Measurements from ENCODE around the gene RIMS1.

RIMS1 gene

GRCh38 chr6:72390548-72390947 is 504.2 kb downstream of the RIMS1 start:
- Histone ChIP-seq H3K9me3 (ENCODE audit: low read length) (no peaks in the 10 kb centered on the region), H3K4me1 (ENCODE audit: insufficient read depth, low read length) (no peaks in the 10 kb centered on the region), H2AFZ (ENCODE audit: low read depth, low read length) (no peak overlapping the region)

GRCh38 chr6:72401865-72402264 is 515.5 kb downstream of the RIMS1 start:
- Histone ChIP-seq H2AFZ (ENCODE audit: low read depth, low read length) (no peak overlapping the region), H3K4me3 (ENCODE audit: low read length) (no peak overlapping the region), H3K36me3 (ENCODE audit: insufficient read depth, low read length) (no peaks in the 10 kb centered on the region), H3K9me3 (ENCODE audit: low read length) (no peaks in the 10 kb centered on the region), H3K27me3 (ENCODE audit: insufficient read depth, low read length) (no peaks in the 10 kb centered on the region), H3K4me1 (ENCODE audit: insufficient read depth, low read length) (no peaks in the 10 kb centered on the region)

More at GRCh38 chr6:72390548-72390947, 504.2 kb downstream of the RIMS1 start:
- no peaks in the 10 kb centered on the region for H3K27me3 ChIP-seq (ENCODE audit: insufficient read depth, low read length)
- no peaks in the 10 kb centered on the region for H3K36me3 ChIP-seq (ENCODE audit: insufficient read depth, low read length)
- H3K4me3 ChIP-seq (ENCODE audit: low read length): no peak overlapping the region

GRCh38 chr6:72403413-72403812 is 517.1 kb downstream of the RIMS1 start:
- Histone ChIP-seq H3K36me3 (ENCODE audit: insufficient read depth, low read length) (no peaks in the 10 kb centered on the region), H3K27me3 (ENCODE audit: insufficient read depth, low read length) (no peaks in the 10 kb centered on the region), H3K4me1 (ENCODE audit: insufficient read depth, low read length) (no peaks in the 10 kb centered on the region), H3K9me3 (ENCODE audit: low read length) (no peaks in the 10 kb centered on the region), H2AFZ (ENCODE audit: low read depth, low read length) (no peak overlapping the region), H3K4me3 (ENCODE audit: low read length) (no peak overlapping the region)

DNA sequence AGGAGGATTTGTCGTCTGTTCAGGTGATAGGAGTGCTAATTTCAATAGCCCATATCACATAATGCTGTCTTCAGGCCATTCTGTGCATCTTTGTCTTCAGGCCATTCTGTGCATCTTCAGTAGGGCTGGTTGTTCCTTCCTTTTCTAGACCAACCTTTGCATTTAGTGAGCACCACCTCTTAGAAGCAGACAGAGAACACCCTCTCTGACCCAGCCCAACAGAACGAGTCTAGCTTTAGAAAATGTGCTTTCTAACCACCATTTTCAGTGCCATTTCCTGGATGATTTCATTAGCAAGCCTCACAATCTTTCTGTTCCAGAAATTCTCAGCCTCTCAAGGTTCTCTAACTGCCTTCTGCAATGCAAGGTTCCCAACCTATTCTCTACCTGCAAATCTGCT is 520.2 kb downstream of the RIMS1 start:
- H3K9me3 ChIP-seq (ENCODE audit: low read length): no peaks in the 10 kb centered on the region
- H3K4me1 ChIP-seq (ENCODE audit: insufficient read depth, low read length): no peaks in the 10 kb centered on the region
- no peak overlapping the region for H2AFZ ChIP-seq (ENCODE audit: low read depth, low read length)
- H3K27me3 ChIP-seq (ENCODE audit: insufficient read depth, low read length): no peaks in the 10 kb centered on the region
- H3K4me3 ChIP-seq (ENCODE audit: low read length): no peak overlapping the region
- H3K36me3 ChIP-seq (ENCODE audit: insufficient read depth, low read length): no peaks in the 10 kb centered on the region

DNA sequence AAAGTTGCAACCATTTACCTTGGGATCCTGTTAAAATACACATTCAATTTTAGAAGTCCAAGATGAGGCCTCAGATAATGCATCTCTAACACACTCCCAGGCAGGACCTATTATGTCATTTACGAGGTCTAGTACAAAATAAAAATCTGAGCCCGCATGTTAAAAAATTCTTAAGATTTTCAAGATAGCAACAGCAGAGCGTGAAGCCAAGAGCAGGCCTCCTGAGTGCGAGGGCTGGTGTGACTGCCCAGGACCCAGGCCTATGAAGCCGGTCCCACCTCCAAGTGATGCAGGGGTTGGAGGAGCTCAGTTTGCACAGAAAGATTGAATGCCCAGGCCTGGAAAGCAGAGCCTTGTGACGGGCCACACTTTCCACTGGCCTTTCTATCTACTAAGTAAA is 524.4 kb downstream of the RIMS1 start:
- no peaks in the 10 kb centered on the region for H3K4me1 ChIP-seq (ENCODE audit: insufficient read depth, low read length)
- no peak overlapping the region for H3K4me3 ChIP-seq (ENCODE audit: low read length)
- H3K9me3 ChIP-seq (ENCODE audit: low read length): no peaks in the 10 kb centered on the region
- no peaks in the 10 kb centered on the region for H3K27me3 ChIP-seq (ENCODE audit: insufficient read depth, low read length)
- no peak overlapping the region for H2AFZ ChIP-seq (ENCODE audit: low read depth, low read length)
- no peaks in the 10 kb centered on the region for H3K36me3 ChIP-seq (ENCODE audit: insufficient read depth, low read length)

DNA sequence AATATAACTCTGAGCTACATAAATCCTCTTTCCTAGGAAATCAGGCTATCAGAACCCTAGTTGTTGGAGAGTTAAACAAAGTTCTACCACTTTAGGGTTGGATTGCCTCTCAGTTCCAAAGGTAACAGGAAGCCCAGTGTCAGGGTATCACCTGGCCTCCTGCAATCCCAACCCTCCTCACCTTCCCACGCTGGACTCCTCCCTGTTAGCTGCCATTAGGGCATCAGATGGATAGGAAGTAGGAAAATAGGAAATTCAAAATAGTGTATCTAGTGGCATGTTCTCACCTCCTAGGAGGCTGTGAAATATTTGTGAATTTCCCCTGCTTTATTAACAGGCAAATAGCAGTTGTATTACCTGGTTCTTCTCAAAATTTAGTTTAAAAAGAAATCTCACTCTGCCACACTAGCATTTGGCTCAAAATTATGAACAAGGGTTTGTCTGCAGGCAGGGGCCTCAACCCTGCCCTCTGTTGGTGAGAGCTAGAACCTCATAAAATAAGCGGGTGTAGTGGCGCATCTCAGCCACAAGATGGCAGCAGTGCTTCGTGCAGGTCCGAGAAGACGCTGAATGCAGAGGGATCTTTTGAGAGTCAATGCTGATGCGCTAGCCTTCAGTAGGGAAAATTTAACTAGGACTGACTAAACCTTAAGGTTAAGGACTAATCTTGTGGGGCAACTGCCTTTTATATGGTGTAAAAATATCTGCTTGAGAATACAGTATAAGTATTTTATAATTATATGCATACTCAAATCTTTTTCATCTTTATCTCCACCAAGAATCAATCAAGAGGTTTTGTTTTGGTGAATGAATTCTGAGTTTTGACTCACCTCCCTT is 525.7 kb downstream of the RIMS1 start:
- H3K4me3 ChIP-seq (ENCODE audit: low read length): no peak overlapping the region
- H2AFZ ChIP-seq (ENCODE audit: low read depth, low read length): no peak overlapping the region
- no peaks in the 10 kb centered on the region for H3K4me1 ChIP-seq (ENCODE audit: insufficient read depth, low read length)
- H3K36me3 ChIP-seq (ENCODE audit: insufficient read depth, low read length): no peaks in the 10 kb centered on the region
- H3K27me3 ChIP-seq (ENCODE audit: insufficient read depth, low read length): no peaks in the 10 kb centered on the region
- H3K9me3 ChIP-seq (ENCODE audit: low read length): no peaks in the 10 kb centered on the region

GRCh38 chr6:72412709-72413044 is 526.3 kb downstream of the RIMS1 start:
- H3K36me3 ChIP-seq (ENCODE audit: insufficient read depth, low read length): no peaks in the 10 kb centered on the region
- H3K9me3 ChIP-seq (ENCODE audit: low read length): no peaks in the 10 kb centered on the region
- H2AFZ ChIP-seq (ENCODE audit: low read depth, low read length): no peak overlapping the region
- H3K4me1 ChIP-seq (ENCODE audit: insufficient read depth, low read length): no peaks in the 10 kb centered on the region
- no peak overlapping the region for H3K4me3 ChIP-seq (ENCODE audit: low read length)
- no peaks in the 10 kb centered on the region for H3K27me3 ChIP-seq (ENCODE audit: insufficient read depth, low read length)

GRCh38 chr6:72413884-72414283 is 527.5 kb downstream of the RIMS1 start:
- H3K9me3 ChIP-seq (ENCODE audit: low read length): no peaks in the 10 kb centered on the region
- no peak overlapping the region for H2AFZ ChIP-seq (ENCODE audit: low read depth, low read length)
- H3K36me3 ChIP-seq (ENCODE audit: insufficient read depth, low read length): no peaks in the 10 kb centered on the region
- no peaks in the 10 kb centered on the region for H3K4me1 ChIP-seq (ENCODE audit: insufficient read depth, low read length)
- no peak overlapping the region for H3K4me3 ChIP-seq (ENCODE audit: low read length)
- no peaks in the 10 kb centered on the region for H3K27me3 ChIP-seq (ENCODE audit: insufficient read depth, low read length)

DNA sequence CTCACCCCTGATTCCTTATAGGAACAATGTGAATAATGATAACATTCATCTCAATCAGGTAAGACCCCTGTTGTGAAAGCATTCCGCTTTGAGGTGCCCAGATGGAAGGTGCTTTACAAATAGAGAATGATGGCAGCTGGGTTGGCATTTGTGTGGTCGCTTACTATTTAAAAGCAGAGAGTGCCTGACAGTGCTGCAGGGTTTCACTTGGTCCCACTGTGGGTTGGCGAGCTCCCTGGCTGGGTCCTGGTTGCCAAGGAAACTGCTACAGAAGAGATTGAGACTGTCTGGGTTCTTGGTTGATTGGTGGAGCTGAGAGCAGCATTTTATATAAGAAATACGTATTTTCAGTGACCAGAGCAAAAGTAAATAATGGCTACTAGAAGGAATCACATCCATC is 528.3 kb downstream of the RIMS1 start:
- H2AFZ ChIP-seq (ENCODE audit: low read depth, low read length): no peak overlapping the region
- H3K36me3 ChIP-seq (ENCODE audit: insufficient read depth, low read length): no peaks in the 10 kb centered on the region
- no peaks in the 10 kb centered on the region for H3K27me3 ChIP-seq (ENCODE audit: insufficient read depth, low read length)
- no peak overlapping the region for H3K4me3 ChIP-seq (ENCODE audit: low read length)
- no peaks in the 10 kb centered on the region for H3K9me3 ChIP-seq (ENCODE audit: low read length)
- no peaks in the 10 kb centered on the region for H3K4me1 ChIP-seq (ENCODE audit: insufficient read depth, low read length)

DNA sequence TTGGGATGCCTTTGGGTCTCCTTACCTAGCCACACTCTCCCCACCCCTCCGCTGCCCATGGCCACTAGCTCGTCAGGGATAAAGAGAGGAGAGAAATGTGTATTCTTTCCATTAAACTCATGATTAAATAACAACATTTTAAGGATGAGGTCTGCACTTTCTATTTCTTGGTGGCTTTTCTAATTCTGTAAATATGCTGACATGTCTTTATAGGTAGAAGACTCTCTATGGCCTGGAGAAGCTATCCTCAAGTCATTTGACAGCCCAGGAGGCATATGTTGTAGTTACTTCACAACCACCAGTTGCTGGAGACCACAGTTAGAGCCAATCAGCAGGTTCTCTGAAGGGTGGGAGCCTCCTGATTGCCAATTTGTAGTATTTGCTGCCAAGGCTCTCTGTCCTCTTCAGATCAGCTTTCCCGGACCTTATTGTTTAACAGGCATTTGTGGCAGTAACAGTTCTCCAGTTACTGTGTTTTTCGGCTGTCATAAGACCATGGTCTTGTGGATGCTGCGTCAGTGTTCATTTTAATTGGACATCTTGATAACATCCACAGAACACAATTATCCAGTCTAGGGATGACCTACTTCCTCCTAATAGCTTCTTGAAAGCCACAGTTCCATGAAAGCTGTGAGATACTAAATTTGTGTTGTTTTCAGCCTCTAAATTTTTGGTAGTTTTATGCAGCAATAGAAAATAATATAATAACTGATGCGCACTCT is 530.6 kb downstream of the RIMS1 start:
- Histone ChIP-seq H3K36me3 (ENCODE audit: insufficient read depth, low read length) (no peaks in the 10 kb centered on the region), H3K9me3 (ENCODE audit: low read length) (no peaks in the 10 kb centered on the region), H3K4me3 (ENCODE audit: low read length) (no peak overlapping the region), H3K4me1 (ENCODE audit: insufficient read depth, low read length) (no peaks in the 10 kb centered on the region), H3K27me3 (ENCODE audit: insufficient read depth, low read length) (no peaks in the 10 kb centered on the region), H2AFZ (ENCODE audit: low read depth, low read length) (no peak overlapping the region)

DNA sequence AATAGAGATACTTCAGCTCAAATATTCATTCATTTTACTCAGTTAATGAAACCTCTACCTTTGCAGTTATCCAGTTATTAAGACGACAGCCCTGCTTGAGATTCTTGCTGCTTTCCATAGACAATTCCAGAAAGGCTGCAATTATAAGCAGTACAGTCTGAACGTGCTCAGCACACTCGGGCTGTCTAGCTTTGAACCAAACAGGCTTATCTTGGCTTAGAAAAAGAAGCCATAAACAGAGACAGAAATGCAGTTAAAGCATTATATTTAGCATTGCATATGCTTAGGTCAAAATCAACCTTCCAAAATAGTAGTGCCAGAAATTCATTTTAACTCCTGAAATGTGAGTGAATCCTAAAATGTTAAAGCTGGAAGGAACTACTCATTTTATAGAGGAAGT is 531.4 kb downstream of the RIMS1 start:
- Histone ChIP-seq H3K27me3 (ENCODE audit: insufficient read depth, low read length) (no peaks in the 10 kb centered on the region), H3K9me3 (ENCODE audit: low read length) (no peaks in the 10 kb centered on the region), H3K4me3 (ENCODE audit: low read length) (no peak overlapping the region), H3K4me1 (ENCODE audit: insufficient read depth, low read length) (no peaks in the 10 kb centered on the region), H2AFZ (ENCODE audit: low read depth, low read length) (no peak overlapping the region), H3K36me3 (ENCODE audit: insufficient read depth, low read length) (no peaks in the 10 kb centered on the region)

DNA sequence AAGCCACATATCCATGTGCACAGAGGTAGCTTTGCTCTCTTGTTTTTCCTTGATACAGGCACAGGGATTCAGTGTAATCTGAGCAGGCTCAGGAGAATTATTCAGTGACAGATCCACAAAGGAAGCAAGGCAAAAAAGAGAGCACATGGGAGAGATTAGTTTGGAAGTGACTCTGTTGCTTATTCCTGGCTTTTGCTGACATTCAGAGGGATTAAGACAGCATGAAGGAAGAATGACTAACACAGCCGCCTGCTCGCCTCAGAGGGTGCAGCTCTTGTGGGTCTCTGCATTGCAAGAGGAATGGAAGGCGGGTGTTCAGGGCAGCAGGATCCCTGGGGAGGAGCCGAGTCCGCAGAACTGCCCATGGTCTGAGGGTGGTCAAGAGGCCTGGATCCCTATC is 532.1 kb downstream of the RIMS1 start:
- H2AFZ ChIP-seq (ENCODE audit: low read depth, low read length): no peak overlapping the region
- H3K4me3 ChIP-seq (ENCODE audit: low read length): no peak overlapping the region
- H3K9me3 ChIP-seq (ENCODE audit: low read length): no peaks in the 10 kb centered on the region
- H3K36me3 ChIP-seq (ENCODE audit: insufficient read depth, low read length): no peaks in the 10 kb centered on the region
- H3K4me1 ChIP-seq (ENCODE audit: insufficient read depth, low read length): no peaks in the 10 kb centered on the region
- no peaks in the 10 kb centered on the region for H3K27me3 ChIP-seq (ENCODE audit: insufficient read depth, low read length)

DNA sequence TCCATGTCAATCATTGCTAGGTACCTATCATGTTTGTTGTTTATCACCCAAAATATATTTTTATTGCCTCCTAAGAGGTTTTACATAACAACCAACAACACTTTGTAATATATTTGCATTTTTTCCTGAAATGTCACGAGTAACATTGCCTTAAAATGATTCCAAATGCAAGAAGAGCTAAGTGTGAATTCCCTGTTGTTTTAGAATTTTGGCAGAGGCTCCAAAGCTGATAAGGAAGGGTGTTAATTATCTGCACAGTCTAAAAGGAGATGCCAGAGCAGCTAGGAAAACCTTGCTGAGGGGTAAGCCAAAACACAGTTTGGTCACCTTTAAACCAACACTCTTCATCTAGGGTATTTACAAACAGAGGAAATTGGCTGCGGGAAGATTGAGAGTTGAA is 533.6 kb downstream of the RIMS1 start:
- Histone ChIP-seq H3K4me1 (ENCODE audit: insufficient read depth, low read length) (no peaks in the 10 kb centered on the region), H3K4me3 (ENCODE audit: low read length) (no peak overlapping the region), H2AFZ (ENCODE audit: low read depth, low read length) (no peak overlapping the region), H3K36me3 (ENCODE audit: insufficient read depth, low read length) (no peaks in the 10 kb centered on the region), H3K27me3 (ENCODE audit: insufficient read depth, low read length) (no peaks in the 10 kb centered on the region), H3K9me3 (ENCODE audit: low read length) (no peaks in the 10 kb centered on the region)

Measured in neuron (in vitro differentiated cells).